Activated CD4-positive, CD25-positive, alpha-beta regulatory T cell treated with anti-CD3 and anti-CD28 coated beads, Interleukin-2, amount 50 U/mL, for 16 hours (primary cell): Measurements from ENCODE around the gene LDB3.
"Not testable (repeated sequence)": the region's sequence is repeated elsewhere in the genome, so short reads cannot be mapped to it uniquely, and the experiment has no call there.

Experiments used
- DNase-seq: peaks from one replicate; pipeline ENCODE4 v3.0.0-alpha.2; 2020; ENCODE audit warnings: low read depth, low spot score

Gene LDB3

DNA sequence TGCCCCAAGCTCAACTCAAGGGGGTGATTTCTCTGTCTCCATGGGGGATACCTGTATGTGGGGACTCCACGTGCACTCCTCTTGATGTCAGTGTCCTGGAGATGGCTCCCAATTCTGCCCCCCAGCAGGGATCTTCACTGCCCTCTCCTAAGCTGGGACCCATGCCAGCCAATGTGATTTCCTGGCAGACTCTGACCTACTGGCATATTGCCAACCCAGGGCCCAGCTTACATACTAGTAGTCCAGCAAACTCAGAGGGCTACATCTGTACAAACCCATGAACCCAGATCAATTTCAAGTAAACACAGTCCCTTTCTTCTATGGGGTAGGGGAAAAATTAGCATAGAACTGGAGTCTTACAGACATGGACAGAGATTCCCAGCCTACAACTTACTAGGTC is 61.9 kb downstream of the LDB3 start:
- no peak for DNase-seq

DNA sequence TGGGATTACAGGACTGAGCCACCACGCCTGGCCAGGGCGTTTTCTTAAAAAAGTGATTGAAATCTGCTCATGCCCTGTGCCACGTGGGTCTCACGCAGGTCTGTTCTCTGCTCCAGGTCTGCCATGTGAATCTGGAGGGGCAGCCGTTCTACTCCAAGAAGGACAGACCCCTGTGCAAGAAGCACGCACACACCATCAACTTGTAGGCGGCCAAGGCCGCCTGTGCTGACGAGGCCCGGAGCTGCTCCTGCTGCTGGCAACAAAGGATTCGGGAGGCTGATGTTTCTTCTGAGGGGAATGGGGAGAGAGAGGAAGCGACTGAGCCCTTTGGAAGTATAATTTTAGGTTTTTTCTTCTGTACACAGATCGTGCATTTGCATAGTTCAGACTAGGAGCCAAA is 64.5 kb downstream of the LDB3 start:
- no peak for DNase-seq

DNA sequence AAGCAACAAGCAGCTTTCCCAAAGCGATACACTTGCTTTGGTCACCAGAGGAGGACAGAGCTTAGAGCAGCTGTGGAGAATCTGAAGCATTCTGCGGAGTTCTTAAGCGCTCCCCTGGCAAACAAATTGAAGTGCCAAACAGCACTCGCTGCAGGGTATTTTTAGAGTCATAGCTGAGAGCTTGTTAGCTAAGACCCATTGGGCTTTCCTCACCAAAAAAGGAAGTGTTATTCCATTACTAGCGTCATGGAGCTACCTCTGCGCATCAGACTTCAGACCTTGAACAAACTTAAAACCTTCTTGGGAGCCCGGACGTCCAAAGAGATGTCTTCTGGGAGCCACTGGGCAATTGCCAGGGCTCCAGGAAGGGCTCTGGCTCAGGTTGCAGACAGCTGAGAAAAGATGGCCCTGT is 65.0 kb downstream of the LDB3 start:
- DNase-seq: no peak

DNA sequence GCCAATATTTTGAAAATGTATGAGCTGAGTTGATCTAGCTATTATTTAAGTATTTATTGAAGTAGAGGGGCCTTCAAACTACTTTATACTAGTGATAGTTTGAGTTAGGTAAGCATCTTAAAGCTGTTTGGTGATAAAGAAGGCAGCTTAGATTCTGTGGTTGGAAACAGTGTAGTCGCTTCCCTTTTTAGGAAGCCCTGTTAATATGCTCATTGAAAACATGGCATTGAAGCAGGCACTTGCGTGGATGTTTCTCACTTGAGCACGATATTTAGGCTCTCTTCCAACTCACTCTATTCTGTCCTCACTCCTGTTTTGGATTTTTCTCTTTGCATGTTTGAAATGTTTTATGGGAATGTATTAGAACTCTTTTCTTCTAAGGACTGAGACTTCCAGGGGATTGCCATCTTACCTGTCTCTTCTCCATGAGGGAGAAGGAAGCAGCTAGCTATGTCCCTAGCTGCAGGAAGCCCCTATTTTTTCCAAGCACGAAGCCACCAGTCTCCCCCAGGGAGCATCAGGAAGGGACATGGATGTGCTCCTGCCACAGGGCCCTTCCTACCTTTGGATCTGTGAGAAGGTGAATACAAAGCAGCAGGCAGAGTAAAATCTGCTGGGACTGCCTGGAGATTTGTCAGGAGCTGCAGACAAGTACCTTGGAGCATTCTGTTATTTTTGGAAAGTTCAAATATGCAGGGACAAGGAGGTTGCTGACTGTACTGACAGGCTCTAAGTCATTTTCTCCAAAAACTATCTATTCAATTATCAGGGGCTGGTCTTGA is 66.1 kb downstream of the LDB3 start:
- no peak for DNase-seq

DNA sequence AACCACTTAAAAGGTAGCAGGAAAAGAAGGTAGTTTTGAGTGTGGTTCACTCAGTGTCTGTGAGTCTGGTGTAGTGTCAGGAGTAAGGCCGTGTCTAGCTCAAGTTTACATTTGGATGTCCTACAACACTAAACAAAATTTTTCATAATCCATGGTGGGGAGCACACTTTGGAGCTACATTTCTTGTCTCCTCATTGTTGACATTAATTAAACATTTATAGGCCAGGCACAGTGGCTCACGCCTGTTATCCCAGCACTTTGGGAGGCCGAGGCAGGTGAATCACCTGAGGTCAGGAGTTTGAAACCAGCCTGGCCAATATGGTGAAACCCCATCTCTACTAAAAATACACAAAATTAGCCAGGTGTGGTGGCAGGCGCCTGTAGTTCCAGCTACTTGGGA is 67.0 kb downstream of the LDB3 start:
- not testable (repeated sequence) for DNase-seq

DNA sequence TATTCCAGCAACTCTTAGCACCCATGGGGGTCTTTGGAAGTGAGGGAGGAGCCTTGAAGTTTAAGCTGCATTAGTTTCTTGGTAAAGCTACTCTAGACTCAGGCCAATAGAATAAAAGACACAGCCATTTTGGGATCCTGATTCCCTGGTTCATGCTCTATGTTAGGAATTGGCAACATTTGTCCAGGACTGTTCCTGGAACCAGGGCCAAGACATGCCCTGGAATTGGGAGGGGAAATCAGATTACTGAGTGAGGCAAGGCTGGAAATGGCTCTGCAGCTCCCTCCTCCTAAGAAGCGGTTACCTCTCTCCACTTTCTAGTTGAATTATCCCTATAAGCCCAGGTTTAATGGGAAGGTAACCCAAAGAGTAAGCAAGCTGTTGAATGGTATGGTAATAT is 73.9 kb downstream of the LDB3 start:
- no peak for DNase-seq

DNA sequence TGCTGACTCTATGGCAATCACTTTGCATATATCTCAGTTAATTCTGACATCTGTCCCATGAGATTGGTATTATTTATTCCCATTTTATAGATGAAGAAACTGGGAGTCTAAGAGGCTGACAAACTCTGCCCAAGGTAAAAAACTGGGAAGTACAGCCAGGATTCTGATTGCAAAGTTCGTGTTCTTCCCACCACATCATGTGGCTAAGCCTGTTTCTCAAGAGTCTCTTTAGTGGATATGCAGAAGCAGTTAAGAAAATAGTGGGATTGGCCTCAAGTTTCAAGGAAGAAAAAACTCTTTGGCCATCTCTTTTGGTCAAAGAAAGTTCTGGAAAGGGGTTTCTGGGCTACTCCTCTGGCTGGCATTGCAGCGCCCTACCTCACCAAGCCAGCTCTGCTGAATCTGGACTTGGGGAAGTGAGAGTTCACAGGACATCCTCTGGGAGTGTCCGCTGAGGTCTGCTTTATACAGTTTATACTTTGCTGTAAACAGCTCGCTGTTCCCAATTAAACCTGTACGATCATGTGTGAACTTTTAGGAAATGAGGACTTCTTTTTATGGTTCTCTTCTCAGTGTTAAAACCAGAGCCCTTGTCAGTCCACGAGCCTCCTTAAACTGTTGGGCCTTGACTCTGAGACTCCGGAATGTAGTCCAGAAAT is 75.9 kb downstream of the LDB3 start:
- DNase-seq: no peak

- DNase-seq: no peak
Observed at GRCh38 chr10:86747796-86748581, 79.7 kb downstream of the LDB3 start.

- no peak for DNase-seq
Observed at GRCh38 chr10:86749854-86750253, 81.5 kb downstream of the LDB3 start.

- no peak for DNase-seq
Observed at GRCh38 chr10:86751477-86751876, 83.2 kb downstream of the LDB3 start.

DNA sequence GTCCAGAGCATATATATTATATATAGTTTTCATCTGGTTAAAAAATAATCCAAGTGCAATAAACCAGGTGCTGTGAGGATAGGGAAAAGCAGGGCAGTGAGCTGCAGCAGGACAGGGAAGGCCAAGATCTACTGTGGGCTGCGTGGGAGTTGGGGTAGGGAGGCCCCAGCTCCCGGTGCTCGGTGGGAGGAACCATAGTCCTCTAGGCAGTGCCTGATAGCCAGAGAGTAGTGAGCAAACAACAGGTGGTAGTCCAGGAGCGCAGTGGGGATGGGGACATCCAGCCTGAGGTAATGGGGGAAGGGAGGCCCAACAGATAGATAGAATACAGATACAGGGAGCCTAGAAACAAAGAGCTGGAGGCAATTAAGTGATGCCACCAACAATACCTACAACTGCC is 84.0 kb downstream of the LDB3 start:
- DNase-seq: no peak

GRCh38 chr10:86753051-86753450 is 84.7 kb downstream of the LDB3 start:
- DNase-seq: no peak

DNA sequence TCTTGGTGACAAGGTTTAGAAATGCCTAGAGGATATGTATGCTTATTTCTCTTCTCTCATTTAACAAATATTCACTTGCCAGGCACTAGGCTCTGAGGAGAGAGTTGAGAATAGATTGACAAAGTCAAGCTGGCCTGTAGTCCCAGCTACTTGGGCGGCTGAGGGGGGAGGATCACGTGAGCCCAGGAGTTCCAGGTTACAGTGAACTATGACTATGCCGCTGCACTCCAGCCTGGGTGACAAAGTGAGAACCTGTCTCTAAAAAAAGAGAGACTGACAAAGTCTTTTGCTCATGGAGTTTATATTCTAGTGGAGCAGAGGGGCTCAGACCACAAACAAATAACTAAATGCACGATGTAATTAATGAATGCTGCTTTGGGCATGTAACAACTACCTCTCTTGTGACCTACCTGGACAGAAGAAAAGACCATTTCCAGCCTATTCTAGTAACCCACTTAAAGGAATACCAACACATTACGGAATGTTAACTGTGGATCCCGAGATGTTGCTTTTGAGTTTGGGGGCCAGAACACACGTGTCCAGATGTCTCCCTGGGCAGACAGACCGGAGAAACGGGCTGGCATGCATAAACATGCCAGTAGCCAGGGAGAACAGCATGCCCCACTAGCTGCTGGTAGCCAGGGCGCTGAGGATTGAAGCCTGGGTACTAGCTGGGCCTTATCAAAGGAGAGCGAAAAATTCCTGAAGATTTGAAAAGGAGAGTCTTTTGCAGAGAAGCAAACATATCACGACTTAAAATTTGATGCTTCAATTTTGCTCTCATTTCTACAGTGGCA is 85.5 kb downstream of the LDB3 start:
- no peak for DNase-seq

DNA sequence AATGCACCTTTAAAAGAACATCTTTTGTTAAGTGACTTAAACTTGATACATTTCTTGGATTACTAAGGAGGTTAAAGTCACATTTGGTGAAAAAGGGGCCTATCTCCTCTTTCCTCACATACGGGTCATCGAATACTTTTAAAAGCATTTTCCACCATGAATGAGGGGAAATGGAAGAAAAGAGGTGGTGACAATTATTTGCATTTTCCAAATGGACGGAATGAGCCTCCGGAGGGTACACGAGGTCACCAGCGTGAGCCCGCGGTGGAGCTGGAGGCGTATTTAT is 87.1 kb downstream of the LDB3 start:
- no peak for DNase-seq

DNA sequence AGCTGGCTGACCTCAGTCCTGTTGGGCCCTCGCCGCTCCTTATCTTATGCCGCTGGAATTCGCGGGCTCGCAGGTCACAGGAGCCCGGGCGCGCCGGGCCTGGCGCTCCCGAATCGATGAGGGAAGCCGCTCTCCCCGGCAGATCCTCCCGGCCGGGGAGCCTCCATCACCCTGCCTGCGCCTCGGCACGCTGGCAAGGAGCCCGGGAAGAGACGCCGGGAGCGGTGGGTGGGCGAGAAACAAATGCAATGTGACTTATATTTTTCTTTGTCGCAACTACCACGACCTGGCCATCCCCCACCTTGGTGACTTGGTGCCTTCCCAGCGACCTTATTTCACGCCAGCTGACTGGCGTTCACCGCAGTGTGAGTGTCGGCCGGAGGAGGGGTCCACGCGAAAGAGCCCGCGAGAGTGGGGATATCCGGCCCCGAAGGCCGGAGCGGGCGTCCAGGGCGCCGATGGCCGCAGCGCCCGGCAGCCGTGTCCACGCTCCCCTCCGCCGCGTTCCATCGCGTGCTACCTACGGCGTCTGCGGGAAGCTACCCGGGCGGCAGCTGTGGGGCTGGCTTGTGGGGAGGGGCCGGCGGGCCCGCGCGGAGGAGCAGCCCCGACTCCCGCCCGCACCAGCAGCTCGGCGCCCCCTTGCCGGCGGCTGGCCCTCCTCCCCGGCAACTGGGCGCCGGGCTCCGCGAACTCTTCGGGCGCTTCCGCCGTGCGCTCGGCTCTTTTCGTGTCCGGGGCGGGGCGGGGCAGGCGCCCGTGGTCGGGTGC is 87.6 kb downstream of the LDB3 start:
- peak; percentile 72 for DNase-seq

DNA sequence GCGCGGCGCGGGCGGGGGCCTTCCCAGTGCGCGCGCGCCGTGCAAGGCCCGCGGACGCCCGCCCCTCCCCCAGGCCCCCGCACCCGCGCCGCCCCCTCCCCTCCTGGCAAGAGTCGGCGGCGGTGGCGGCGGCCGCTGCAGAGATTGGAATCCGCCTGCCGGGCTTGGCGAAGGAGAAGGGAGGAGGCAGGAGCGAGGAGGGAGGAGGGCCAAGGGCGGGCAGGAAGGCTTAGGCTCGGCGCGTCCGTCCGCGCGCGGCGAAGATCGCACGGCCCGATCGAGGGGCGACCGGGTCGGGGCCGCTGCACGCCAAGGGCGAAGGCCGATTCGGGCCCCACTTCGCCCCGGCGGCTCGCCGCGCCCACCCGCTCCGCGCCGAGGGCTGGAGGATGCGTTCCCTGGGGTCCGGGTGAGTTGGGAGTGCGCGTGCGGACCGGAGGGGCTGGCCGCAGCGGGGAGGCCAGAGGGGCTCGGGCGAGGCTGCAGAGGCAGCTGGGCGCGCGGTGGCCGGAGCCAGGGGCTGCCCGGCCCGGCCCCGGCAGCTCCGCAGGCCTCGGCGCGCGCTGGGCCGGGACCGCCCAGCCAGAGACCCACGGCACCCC is 88.3 kb downstream of the LDB3 start, which contains the start of gene BMPR1A:
TSS of gene BMPR1A (plus strand) at position 109 of the 602 bp plus-strand sequence. CDS start 119,400 bp downstream, outside the sequence.
- no peak for DNase-seq

GRCh38 chr10:86757113-86757972 is 89.0 kb downstream of the LDB3 start:
- no peak for DNase-seq

DNA sequence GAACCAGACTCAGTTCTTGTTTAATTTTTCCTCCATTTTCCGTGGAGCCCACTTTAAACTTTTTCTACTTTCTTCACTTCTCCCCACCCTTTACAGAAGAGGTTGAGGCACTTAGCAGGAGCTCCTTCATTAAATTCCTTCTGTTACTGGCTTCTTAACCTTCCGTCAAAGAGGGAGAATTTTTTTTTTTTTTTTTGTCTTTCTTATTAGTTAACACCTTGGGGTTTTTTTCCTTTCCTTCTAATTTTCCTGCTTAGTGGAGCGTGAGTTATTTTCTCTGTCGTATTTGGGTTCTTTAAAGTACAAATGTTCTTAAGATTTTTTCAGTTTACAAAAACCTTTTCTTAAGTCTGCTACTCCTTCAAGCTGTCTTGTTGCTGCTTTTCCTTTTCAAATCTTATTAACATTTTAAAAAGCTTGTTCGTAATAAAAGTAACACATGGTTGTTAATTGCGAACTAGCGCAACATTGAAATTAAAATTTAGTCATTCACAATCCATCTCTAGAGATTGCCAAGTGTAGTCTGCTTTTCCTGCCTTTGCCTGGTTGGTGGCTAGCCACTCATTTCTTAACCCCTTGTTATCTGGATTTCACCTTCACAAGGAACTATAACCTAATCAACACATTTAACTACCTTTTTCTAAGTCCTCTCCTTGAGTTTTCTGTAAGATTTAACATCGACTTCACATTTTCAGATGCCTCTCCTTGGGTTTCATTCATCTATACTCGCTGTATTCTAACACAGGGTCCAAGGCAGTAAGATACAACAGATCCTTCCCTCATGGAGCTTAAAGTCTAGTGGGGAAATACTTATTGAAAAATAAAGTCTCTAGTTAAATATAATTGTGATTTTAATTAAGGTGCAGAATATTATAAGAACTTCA is 90.1 kb downstream of the LDB3 start:
- no peak for DNase-seq
